Erythroblast (primary cell): Measurements from ENCODE around the gene KCNT1.

Experiments
- GATA1 ChIP-seq: IDR thresholded peaks from 2 replicates; pipeline ENCODE4 v1.6.1; 2011; ENCODE audit warnings: low read depth, mild to moderate bottlenecking, control low read depth, low read length, moderate library complexity
- POLR2A ChIP-seq: IDR thresholded peaks from 2 replicates; pipeline ENCODE4 v1.6.1; 2011; ENCODE audit warnings: mild to moderate bottlenecking, low read length

DNA sequence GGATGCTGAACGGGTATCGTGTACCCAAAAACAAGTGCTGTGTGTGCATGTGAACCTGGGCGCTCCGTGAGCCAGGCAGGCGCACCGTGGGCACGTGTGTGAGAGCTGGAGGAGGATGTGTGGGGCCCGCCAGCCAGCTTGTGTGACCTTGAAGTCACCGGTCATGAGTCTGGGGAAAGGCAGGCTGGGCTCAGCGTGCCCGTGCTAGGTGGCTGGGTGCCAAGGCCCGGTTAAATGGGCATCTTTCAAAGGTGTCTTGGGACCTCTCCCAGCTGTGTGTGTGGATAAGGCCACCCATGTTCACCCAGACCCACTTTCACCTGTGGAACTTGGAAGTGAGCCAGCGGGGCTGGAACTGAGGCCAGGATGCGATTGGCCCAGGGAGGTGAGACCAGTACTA is 3.4 kb downstream of the KCNT1 start:
- TF ChIP-seq POLR2A (no peak), GATA1 (no peak)
